OCI-LY1 (cell line): Measurements from ENCODE around the gene ANKRD34A.

ENCODE experiments used
- H2AFZ ChIP-seq: fragments of 200-600 bp; sonication (generic), shearing (Covaris generic); 2 replicates; pipeline ENCODE4 v1.6.0; 2014; ENCODE audit warnings: antibody characterized with exemption, mild to moderate bottlenecking, low read length
- H3F3A ChIP-seq: fragments of 200-600 bp; sonication (generic), shearing (Covaris generic); 2 replicates; pipeline ENCODE4 v1.6.0; 2014; ENCODE audit warnings: mild to moderate bottlenecking, antibody characterized with exemption, low read length, moderate library complexity; ENCODE audit not compliant: insufficient read depth
- H3K27ac ChIP-seq: fragments of 200-600 bp; sonication (generic); 2 replicates; pipeline ENCODE4 v1.5.1; 2014; ENCODE audit warnings: low read length, mixed run types, mild to moderate bottlenecking, low read depth; ENCODE audit not compliant: poor library complexity, severe bottlenecking
- H3K27me3 ChIP-seq: fragments of 200-600 bp; sonication (generic); 2 replicates; pipeline ENCODE4 v1.6.0; 2014; ENCODE audit warnings: antibody characterized with exemption, mild to moderate bottlenecking, low read length, moderate library complexity; ENCODE audit not compliant: insufficient read depth
- H3K36me3 ChIP-seq: fragments of 200-600 bp; sonication (generic); 2 replicates; pipeline ENCODE4 v1.6.1; 2014; ENCODE audit warnings: mild to moderate bottlenecking, antibody characterized with exemption, low read length, moderate library complexity, mixed read lengths; ENCODE audit not compliant: insufficient read depth
- H3K4me1 ChIP-seq: fragments of 200-600 bp; sonication (generic); 2 replicates; pipeline ENCODE4 v1.5.1; 2014; ENCODE audit warnings: mild to moderate bottlenecking, low read length, moderate library complexity; ENCODE audit not compliant: insufficient read depth, severe bottlenecking
- H3K4me2 ChIP-seq: fragments of 200-600 bp; sonication (generic), shearing (Covaris generic); 2 replicates; pipeline ENCODE4 v1.6.1; 2014; ENCODE audit warnings: low read length
- H3K4me3 ChIP-seq: fragments of 200-600 bp; sonication (generic); 2 replicates; pipeline ENCODE4 v1.5.1; 2014; ENCODE audit warnings: low read length, low read depth, mild to moderate bottlenecking, mixed read lengths; ENCODE audit not compliant: poor library complexity, severe bottlenecking
- H3K79me2 ChIP-seq: fragments of 200-600 bp; shearing (Covaris generic); 2 replicates; pipeline ENCODE4 v1.6.1; 2016; ENCODE audit warnings: mixed run types, low read length, mixed read lengths; ENCODE audit not compliant: insufficient read depth
- H3K9ac ChIP-seq: fragments of 200-600 bp; sonication (generic), shearing (Covaris generic); 2 replicates; pipeline ENCODE4 v1.6.1; 2014; ENCODE audit warnings: mild to moderate bottlenecking, low read length, mixed read lengths
- H3K9me2 ChIP-seq: fragments of 200-600 bp; sonication (generic), shearing (Covaris generic); 2 replicates; pipeline ENCODE4 v1.6.1; 2014; ENCODE audit warnings: low read depth, mild to moderate bottlenecking, low read length, mixed read lengths
- H3K9me3 ChIP-seq: fragments of 200-600 bp; shearing (Covaris generic); 2 replicates; pipeline ENCODE4 v1.6.1; 2014; ENCODE audit warnings: low read length, mixed read lengths
- H4K20me1 ChIP-seq: fragments of 200-600 bp; sonication (generic), shearing (Covaris generic); 2 replicates; pipeline ENCODE4 v1.6.0; 2016; ENCODE audit warnings: mild to moderate bottlenecking, low read length; ENCODE audit not compliant: insufficient read depth
- EZH2 ChIP-seq: fragments of 200-600 bp; sonication (generic), shearing (Covaris generic); IDR thresholded peaks from 2 replicates; pipeline ENCODE4 v1.8.0; 2017; ENCODE audit warnings: borderline replicate concordance, mixed run types, mild to moderate bottlenecking, antibody characterized with exemption, low read length, moderate library complexity, mixed read lengths
- TF ChIP-seq, protein P1 (sequence below): fragments of 200-600 bp; sonication (generic), shearing (Covaris generic); IDR thresholded peaks from 2 replicates; pipeline ENCODE4 v1.5.1; 2017; ENCODE audit warnings: mild to moderate bottlenecking, antibody characterized with exemption, low read length, moderate library complexity, mixed read lengths

The ANKRD34A gene

DNA sequence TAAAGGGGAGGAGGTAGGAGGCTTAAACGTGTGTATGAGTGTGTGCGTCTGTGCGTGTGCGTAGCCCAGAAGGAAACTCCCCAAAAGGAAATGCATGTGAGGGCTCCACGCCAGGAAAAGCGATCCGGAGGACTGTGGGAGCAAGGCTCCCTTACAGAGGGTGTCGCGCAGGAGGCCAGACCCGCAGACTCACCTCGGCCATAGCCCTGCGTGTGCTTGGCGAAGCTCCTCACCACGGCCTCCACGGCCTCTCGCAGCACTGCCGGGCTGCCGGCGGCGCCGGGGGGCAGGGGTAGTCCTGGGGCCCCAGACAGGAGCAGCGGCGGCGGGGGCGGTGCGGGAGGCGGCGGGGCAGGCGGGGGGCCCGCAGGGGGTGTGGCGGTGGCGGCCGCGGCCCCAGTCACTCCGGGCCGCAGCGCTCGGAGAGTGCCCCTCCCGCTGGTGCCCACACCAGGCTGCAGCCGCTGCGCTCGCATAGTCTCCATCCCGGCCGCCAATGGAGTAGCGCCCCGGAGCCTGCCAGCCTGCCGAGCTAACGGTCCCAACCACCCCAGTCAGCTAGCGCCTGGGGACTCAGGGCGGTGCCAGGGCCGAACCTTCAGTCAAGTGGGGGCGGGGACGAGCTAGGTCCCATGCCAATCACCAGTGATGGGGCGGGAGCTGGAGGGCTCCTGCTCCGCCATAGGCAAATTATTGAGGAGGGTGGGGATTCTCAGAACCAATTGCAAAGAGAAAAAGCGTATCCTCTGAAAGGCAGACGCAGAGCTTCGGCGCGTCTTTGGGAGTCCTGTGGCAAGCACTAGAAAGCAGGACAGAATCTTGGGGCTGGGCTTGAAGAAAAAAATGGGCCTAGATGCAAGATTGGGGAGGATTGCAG lies 6.7 kb downstream of the ANKRD34A start, which contains the start of gene LIX1L:
Gene LIX1L, minus strand, starts transcription at position 575 of the 877 bp plus-strand sequence. Its CDS starts 90 bp downstream, at position 485.
- Histone ChIP-seq H3K4me1 (peaks cover 74% of the 10 kb centered on the region), H3K27ac (peak within 1 kb of the TSS; percentile 67), H3F3A (0 out of 2 replicates have a peak, but pooled peaks cover 6% of the 10 kb centered on the region), H4K20me1 (no peaks in the 10 kb centered on the region), H3K4me3 (peak within 1 kb of the TSS; percentile 78), H3K36me3 (peaks cover 15% of the 10 kb centered on the region; the same call in 1 of the 2 replicates), H2AFZ (no peak within 1 kb of the TSS), H3K9me3 (no peaks in the 10 kb centered on the region), H3K9ac (peak within 1 kb of the TSS; percentile 80), H3K4me2 (peak within 1 kb of the TSS; percentile 84), H3K79me2 (no peaks in the 10 kb centered on the region; the same call in 1 of the 2 replicates), H3K9me2 (no peaks in the 10 kb centered on the region), H3K27me3 (no peaks in the 10 kb centered on the region)
- TF ChIP-seq, protein P1, sequence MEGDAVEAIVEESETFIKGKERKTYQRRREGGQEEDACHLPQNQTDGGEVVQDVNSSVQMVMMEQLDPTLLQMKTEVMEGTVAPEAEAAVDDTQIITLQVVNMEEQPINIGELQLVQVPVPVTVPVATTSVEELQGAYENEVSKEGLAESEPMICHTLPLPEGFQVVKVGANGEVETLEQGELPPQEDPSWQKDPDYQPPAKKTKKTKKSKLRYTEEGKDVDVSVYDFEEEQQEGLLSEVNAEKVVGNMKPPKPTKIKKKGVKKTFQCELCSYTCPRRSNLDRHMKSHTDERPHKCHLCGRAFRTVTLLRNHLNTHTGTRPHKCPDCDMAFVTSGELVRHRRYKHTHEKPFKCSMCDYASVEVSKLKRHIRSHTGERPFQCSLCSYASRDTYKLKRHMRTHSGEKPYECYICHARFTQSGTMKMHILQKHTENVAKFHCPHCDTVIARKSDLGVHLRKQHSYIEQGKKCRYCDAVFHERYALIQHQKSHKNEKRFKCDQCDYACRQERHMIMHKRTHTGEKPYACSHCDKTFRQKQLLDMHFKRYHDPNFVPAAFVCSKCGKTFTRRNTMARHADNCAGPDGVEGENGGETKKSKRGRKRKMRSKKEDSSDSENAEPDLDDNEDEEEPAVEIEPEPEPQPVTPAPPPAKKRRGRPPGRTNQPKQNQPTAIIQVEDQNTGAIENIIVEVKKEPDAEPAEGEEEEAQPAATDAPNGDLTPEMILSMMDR = no peak
- TF ChIP-seq EZH2 = no peak

DNA sequence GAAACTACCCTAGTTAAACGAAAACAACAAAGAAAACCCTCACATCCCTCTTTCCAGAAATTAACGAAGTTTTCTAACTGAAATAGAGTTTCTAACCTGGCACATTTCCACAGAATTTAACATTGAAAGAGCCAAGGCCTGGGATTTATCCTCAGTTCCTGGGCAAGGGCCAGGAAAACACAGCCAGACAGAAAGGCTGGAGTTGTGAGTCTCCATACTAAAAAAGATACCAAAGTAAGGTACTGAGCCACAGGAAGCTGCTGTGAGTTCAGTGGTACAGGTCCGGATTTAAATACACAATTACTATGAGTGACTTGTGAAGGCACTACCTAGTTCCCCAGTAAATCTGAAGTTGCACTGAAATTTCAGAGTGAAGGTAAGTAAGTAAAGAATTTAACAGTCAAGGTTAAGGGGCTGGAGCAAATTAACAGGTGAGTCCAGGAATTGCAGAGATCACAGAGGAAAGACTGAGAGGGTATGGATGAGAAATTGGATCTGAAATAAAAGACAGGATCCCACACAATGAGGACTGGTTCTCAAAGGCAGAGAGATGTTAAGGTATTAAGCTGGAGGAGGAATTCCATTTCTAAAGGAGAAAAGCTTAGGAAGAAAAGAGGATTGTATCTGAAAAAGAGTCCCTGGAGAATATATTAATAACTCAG lies 7.5 kb downstream of the ANKRD34A start:
- Histone ChIP-seq H3K27ac (peak overlapping the region; percentile 42), H3K27me3 (no peaks in the 10 kb centered on the region)

DNA sequence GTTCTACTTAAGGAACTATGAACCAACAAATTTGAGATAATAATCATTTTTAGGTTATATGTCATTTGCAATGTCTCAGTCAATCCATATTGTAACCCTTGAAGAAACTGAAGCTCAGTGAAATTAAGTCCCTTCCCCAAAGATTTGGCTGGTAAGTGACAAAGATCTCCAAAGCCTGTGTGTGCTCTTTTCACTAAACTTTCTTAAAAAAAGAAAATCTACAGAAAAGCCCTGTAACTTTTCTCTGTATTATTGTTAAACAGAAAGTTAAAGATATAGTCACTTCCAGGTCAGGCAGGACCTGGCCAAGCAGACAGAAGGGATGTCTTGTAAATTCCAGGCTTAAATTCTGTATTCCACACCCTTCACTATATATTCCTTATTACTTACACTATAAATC lies 8.0 kb downstream of the ANKRD34A start:
- H3K27me3 ChIP-seq = no peaks in the 10 kb centered on the region
- H3K4me3 ChIP-seq = peak overlapping the region; percentile 78
- H3K9me2 ChIP-seq = no peaks in the 10 kb centered on the region
- no peaks in the 10 kb centered on the region for H4K20me1 ChIP-seq
- H3K9ac ChIP-seq = peak overlapping the region; percentile 80; the same call in 1 of the 2 replicates
- no peak for TF ChIP-seq EZH2
- TF ChIP-seq, protein P1 = no peak
- peak overlapping the region; percentile 42 for H3K27ac ChIP-seq
- H3K4me1 ChIP-seq = peaks cover 66% of the 10 kb centered on the region
- H3K9me3 ChIP-seq = no peaks in the 10 kb centered on the region
- peak overlapping the region; percentile 84 for H3K4me2 ChIP-seq
- H3K36me3 ChIP-seq = peaks cover 15% of the 10 kb centered on the region; the same call in 1 of the 2 replicates
- H3K79me2 ChIP-seq = no peaks in the 10 kb centered on the region; the same call in 1 of the 2 replicates
- no peak overlapping the region for H2AFZ ChIP-seq
- H3F3A ChIP-seq = 0 out of 2 replicates have a peak, but pooled peaks cover 6% of the 10 kb centered on the region

More for the DNA sequence above, 7.5 kb downstream of the ANKRD34A start:
- Histone ChIP-seq H2AFZ (no peak overlapping the region), H3K4me3 (peak overlapping the region; percentile 78), H3K4me1 (peaks cover 72% of the 10 kb centered on the region), H3F3A (0 out of 2 replicates have a peak, but pooled peaks cover 6% of the 10 kb centered on the region), H3K4me2 (peak overlapping the region; percentile 84), H3K79me2 (no peaks in the 10 kb centered on the region; the same call in 1 of the 2 replicates), H3K9me2 (no peaks in the 10 kb centered on the region), H3K9me3 (no peaks in the 10 kb centered on the region), H4K20me1 (no peaks in the 10 kb centered on the region), H3K36me3 (peaks cover 15% of the 10 kb centered on the region; the same call in 1 of the 2 replicates), H3K9ac (peak overlapping the region; percentile 80)
- TF ChIP-seq, protein P1 = no peak
- no peak for TF ChIP-seq EZH2
